Glutamatergic neuron (in vitro differentiated cells): ENCODE measurements around the gene SAMD4A. TPM values are rescaled to one million over a fixed set of nuclear protein-coding genes. Genes with fewer than 3 reads are reported as not detected.

Experiments used
- DNase-seq: peaks from one replicate; pipeline ENCODE4 v3.0.0; 2022
- H3K27ac Mint-ChIP-seq: one replicate; pipeline ENCODE4 v1.8.0; 2020; ENCODE audit warnings: mild to moderate bottlenecking, mixed read lengths, inconsistent platforms; ENCODE audit not compliant: unreplicated experiment
- H3K27me3 Mint-ChIP-seq: one replicate; pipeline ENCODE4 v1.8.0; 2020; ENCODE audit warnings: mild to moderate bottlenecking, moderate library complexity, mixed read lengths, inconsistent platforms; ENCODE audit not compliant: unreplicated experiment
- H3K36me3 Mint-ChIP-seq: one replicate; pipeline ENCODE4 v1.8.0; 2020; ENCODE audit warnings: mild to moderate bottlenecking, mixed read lengths, inconsistent platforms; ENCODE audit not compliant: unreplicated experiment
- H3K4me1 Mint-ChIP-seq: one replicate; pipeline ENCODE4 v1.8.0; 2020; ENCODE audit warnings: mild to moderate bottlenecking, low read depth, mixed read lengths, inconsistent platforms; ENCODE audit not compliant: unreplicated experiment
- H3K4me3 Mint-ChIP-seq: one replicate; pipeline ENCODE4 v1.8.0; 2020; ENCODE audit warnings: mild to moderate bottlenecking, mixed read lengths, inconsistent platforms; ENCODE audit not compliant: unreplicated experiment
- H3K9me3 Mint-ChIP-seq: one replicate; pipeline ENCODE4 v1.8.0; 2020; ENCODE audit warnings: mild to moderate bottlenecking, moderate library complexity, mixed read lengths, inconsistent platforms; ENCODE audit not compliant: unreplicated experiment
- CTCF ChIP-seq: fragments of 200-600 bp; sonication (generic); IDR thresholded peaks from one replicate; pipeline ENCODE4 v1.5.0; 2021; ENCODE audit not compliant: partially characterized antibody, unreplicated experiment
- total RNA-seq: library from RNA; stranded (reverse); fragmentation: NEBNext Ultra II Directional; extraction: Animal tissue kit (Norgen Biotek cat#: 25700); gene quantifications from one replicate; pipeline ENCODE4 v1.2.1, GENCODE V29; 2021; ENCODE audit not compliant: unreplicated experiment

The SAMD4A gene
- total RNA-seq, 1 donor from 2014 or later = 0.56 TPM

GRCh38 chr14:54730156-54730961 is 163.4 kb downstream of the SAMD4A start:
- H3K36me3 Mint-ChIP-seq = no peaks in the 10 kb centered on the region
- TF ChIP-seq CTCF = no peak
- H3K4me1 Mint-ChIP-seq = no peaks in the 10 kb centered on the region
- peaks cover 2% of the 10 kb centered on the region for H3K9me3 Mint-ChIP-seq
- no peak overlapping the region for H3K4me3 Mint-ChIP-seq
- H3K27me3 Mint-ChIP-seq = no peaks in the 10 kb centered on the region
- DNase-seq = no peak
- no peak overlapping the region for H3K27ac Mint-ChIP-seq

GRCh38 chr14:54734966-54735365 is 168.0 kb downstream of the SAMD4A start:
- no peak overlapping the region for H3K4me3 Mint-ChIP-seq
- H3K9me3 Mint-ChIP-seq = peaks cover 4% of the 10 kb centered on the region
- DNase-seq = no peak
- H3K27me3 Mint-ChIP-seq = no peaks in the 10 kb centered on the region
- H3K36me3 Mint-ChIP-seq = no peaks in the 10 kb centered on the region
- TF ChIP-seq CTCF = no peak
- H3K27ac Mint-ChIP-seq = no peak overlapping the region
- H3K4me1 Mint-ChIP-seq = no peaks in the 10 kb centered on the region

- no peaks in the 10 kb centered on the region for H3K27me3 Mint-ChIP-seq
- no peak overlapping the region for H3K27ac Mint-ChIP-seq
- no peak for DNase-seq
- TF ChIP-seq CTCF = no peak
- peaks cover 4% of the 10 kb centered on the region for H3K9me3 Mint-ChIP-seq
- H3K4me1 Mint-ChIP-seq = no peaks in the 10 kb centered on the region
- H3K36me3 Mint-ChIP-seq = no peaks in the 10 kb centered on the region
- no peak overlapping the region for H3K4me3 Mint-ChIP-seq
These were observed 168.5 kb downstream of the SAMD4A start for GRCh38 chr14:54735424-54735823.

- no peaks in the 10 kb centered on the region for H3K36me3 Mint-ChIP-seq
- no peak for TF ChIP-seq CTCF
- H3K9me3 Mint-ChIP-seq = peaks cover 4% of the 10 kb centered on the region
- no peaks in the 10 kb centered on the region for H3K27me3 Mint-ChIP-seq
- no peaks in the 10 kb centered on the region for H3K4me1 Mint-ChIP-seq
- DNase-seq = no peak
- no peak overlapping the region for H3K4me3 Mint-ChIP-seq
- no peak overlapping the region for H3K27ac Mint-ChIP-seq
These were observed 170.3 kb downstream of the SAMD4A start for GRCh38 chr14:54737132-54737711.

- no peak for DNase-seq
- peaks cover 4% of the 10 kb centered on the region for H3K9me3 Mint-ChIP-seq
- TF ChIP-seq CTCF = no peak
- H3K27ac Mint-ChIP-seq = no peak overlapping the region
- H3K4me3 Mint-ChIP-seq = no peak overlapping the region
- H3K36me3 Mint-ChIP-seq = no peaks in the 10 kb centered on the region
- H3K4me1 Mint-ChIP-seq = no peaks in the 10 kb centered on the region
- H3K27me3 Mint-ChIP-seq = no peaks in the 10 kb centered on the region
These were observed 171.1 kb downstream of the SAMD4A start for GRCh38 chr14:54738009-54738408.
